Neuron (in vitro differentiated cells): ENCODE data around the gene FKBP10.
"Not testable (repeated sequence)": the region's sequence is repeated elsewhere in the genome, so short reads cannot be mapped to it uniquely, and the experiment has no call there.

ENCODE experiments used
- H2AFZ ChIP-seq: one replicate; pipeline ENCODE4 v1.6.1; 2013; ENCODE audit warnings: low read depth, mild to moderate bottlenecking, inconsistent platforms, low read length, moderate library complexity
- H3K27me3 ChIP-seq: one replicate; pipeline ENCODE4 v1.6.1; 2013; ENCODE audit warnings: low read length; ENCODE audit not compliant: insufficient read depth
- H3K36me3 ChIP-seq: one replicate; pipeline ENCODE4 v1.6.1; 2013; ENCODE audit warnings: low read length; ENCODE audit not compliant: insufficient read depth
- H3K4me1 ChIP-seq: one replicate; pipeline ENCODE4 v1.6.1; 2013; ENCODE audit warnings: low read length; ENCODE audit not compliant: insufficient read depth
- H3K4me3 ChIP-seq: 2 replicates; pipeline ENCODE4 v1.5.1; 2013; ENCODE audit warnings: mild to moderate bottlenecking, low read length, moderate library complexity
- H3K9me3 ChIP-seq: one replicate; pipeline ENCODE4 v1.6.1; 2013; ENCODE audit warnings: low read length

Gene FKBP10

DNA sequence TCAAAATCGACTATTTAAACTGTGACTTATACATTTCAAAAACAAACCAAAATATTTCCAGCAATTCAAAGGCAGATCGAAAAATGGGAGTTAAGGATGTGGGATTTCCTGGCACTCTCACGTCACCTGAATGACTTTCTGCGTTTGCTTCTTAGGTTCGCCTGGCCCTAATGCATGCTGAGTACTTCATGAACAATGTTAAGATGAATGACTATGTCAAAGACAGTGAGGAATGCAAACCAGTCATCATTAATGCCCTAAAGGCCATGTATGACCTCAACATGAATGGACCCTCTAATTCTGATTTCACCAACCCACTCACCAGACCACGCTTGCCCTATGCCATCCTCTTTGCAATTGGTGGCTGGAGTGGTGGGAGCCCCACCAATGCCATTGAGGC lies 32.2 kb downstream of the FKBP10 start:
- Histone ChIP-seq H3K4me3 (no peak overlapping the region), H2AFZ (no peak overlapping the region), H3K27me3 (no peaks in the 10 kb centered on the region)

DNA sequence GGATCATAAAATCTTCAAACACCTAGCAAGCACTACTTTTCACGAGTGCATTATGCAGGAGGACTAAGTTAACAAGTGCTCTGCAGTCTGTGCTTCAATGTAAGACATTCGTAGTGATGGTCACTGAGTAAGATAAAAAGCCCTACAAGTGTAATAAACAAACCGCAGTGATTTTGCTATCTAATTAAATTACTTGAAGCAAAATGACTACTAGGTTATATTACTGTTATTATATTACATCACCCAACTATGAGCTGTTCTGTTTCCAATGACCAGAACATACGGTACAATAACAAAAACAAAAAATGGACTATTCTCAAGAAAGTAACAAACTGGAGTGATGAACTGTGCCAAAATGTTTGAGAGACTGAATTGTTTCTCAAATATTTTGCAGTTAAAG lies 36.0 kb downstream of the FKBP10 start:
- Histone ChIP-seq H3K36me3 (peaks cover 27% of the 10 kb centered on the region), H3K4me3 (no peak overlapping the region), H3K4me1 (no peaks in the 10 kb centered on the region), H3K9me3 (no peaks in the 10 kb centered on the region), H2AFZ (no peak overlapping the region), H3K27me3 (no peaks in the 10 kb centered on the region)

More for the DNA sequence above, 32.2 kb downstream of the FKBP10 start:
- H3K36me3 ChIP-seq = peaks cover 2% of the 10 kb centered on the region
- H3K9me3 ChIP-seq = no peaks in the 10 kb centered on the region
- H3K4me1 ChIP-seq = no peaks in the 10 kb centered on the region

DNA sequence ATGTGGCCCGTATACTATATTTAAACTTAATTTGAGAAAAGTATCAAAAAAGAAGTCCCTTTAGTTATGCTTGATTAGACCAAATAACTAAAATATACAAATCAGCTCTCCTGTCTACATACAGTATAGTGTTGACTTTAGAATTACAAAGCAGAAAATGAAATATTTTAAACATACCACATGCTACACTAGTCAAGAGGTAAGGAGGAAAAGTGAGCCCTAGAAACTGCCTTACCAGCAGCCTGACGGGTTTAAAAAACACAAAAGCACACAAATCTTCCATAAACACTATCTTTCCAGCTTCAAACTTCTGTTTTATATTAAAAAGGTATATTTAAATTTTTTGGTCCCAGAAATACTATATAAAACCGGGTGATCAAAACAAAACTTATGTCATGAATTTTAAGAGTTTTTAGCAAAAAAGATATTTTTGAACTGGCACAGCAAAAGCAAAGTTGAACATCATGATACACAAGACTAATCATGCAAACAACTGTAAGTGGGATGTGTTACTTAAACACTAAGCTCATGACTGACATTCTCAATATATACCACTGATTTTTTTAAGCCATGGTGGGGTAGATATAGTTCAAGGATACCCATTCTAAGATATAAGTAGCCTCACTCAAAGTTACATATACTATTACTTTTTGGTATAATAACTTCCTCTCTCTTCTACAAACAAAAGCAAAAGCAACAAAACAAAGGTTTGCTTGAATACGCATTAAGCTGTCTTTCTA lies 36.6 kb downstream of the FKBP10 start:
- Histone ChIP-seq H3K4me3 (no peak overlapping the region), H3K36me3 (peaks cover 33% of the 10 kb centered on the region), H3K9me3 (no peaks in the 10 kb centered on the region), H3K4me1 (no peaks in the 10 kb centered on the region), H3K27me3 (no peaks in the 10 kb centered on the region), H2AFZ (no peak overlapping the region)

DNA sequence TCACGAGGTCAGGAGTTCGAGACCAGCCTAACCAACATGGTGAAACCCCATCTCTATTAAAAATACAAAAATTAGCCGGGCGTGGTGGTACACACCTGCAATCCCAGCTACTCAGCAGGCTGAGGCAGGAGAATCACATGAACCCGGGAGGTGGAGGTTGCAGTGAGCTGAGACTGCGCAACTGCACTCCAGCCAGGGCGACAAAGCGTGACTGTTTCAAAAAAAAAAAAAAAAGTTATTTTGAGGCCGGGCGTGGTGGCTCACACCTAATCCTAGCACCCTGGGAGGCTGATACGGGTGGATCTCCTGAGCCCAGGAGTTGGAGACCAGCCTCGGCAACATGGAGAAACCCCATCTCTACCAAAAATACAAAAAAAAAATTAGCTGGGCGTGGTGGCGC lies 38.6 kb downstream of the FKBP10 start:
- H3K36me3 ChIP-seq = peaks cover 38% of the 10 kb centered on the region
- H3K4me1 ChIP-seq, H3K27me3 ChIP-seq, H3K9me3 ChIP-seq, H3K4me3 ChIP-seq, H2AFZ ChIP-seq: not testable (repeated sequence)

DNA sequence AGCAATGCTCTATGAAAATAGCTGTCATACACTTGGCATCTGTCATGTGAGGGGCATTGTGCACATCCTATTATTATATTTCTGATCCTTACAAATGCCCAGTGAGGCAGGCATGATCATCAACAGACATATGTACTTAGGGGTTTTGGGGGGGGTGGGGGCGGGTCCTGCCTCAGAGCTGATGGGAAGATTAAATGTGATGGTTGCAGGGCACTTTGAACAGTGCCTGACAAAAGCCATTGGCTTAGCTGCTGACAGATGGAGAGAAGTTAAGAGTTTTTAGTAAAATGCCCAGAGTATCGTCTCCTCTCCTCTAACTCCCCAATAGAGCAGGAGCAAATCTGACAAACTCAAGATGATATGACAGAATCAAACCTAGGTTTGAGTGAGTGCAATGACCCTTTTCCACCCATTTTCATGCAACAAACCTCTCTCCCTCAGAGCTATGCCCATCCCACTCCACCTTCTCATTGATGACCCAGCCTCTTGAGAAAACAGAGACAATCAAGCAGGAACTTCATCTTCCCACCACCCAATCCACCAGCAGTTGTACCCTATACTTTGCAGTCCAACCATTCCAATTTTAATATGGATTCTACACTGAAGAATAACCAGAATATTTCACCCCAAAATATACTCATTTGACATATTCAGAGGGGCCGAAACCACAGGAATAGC lies 47.6 kb downstream of the FKBP10 start:
- no peaks in the 10 kb centered on the region for H3K9me3 ChIP-seq

DNA sequence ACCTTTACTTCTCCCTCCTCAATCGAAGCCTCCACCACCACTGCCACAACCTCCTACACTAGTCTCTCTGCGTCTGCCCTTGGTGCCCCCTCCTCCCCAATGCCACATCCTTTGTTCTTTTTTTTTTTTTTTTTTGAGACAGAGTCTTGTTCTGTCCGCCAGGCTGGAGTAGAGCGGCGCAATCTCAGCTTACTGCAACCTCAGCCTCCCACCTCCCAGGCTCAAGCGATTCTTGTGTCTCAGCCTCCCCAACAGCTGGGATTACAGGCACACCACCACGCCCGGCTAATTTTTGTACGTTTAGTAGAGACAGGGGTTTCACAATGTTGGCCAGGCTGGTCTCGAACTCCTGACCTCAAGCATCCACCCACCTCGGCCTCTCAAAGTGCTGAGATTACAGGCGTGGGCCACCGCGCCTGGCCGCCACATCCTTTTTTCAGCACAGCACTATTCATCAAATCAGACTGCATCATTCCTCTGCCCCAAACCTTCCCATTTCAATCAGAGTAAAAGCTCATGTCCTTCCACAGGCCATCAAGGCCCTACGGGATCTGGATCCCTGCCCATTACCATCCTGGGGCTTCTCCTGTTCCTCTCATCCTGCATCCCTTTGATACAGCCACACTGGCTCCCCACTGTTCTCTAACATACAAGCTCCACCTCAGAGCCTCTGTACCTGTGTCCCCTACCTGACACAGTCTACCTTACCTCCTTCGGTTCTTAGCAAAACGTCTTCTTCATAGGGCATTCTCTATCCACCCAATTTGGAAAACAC lies 50.5 kb downstream of the FKBP10 start:
- Histone ChIP-seq H3K9me3 (no peaks in the 10 kb centered on the region), H2AFZ (no peak overlapping the region), H3K36me3 (peaks cover 11% of the 10 kb centered on the region), H3K27me3 (no peaks in the 10 kb centered on the region), H3K4me1 (peaks cover 26% of the 10 kb centered on the region), H3K4me3 (peak overlapping the region; percentile 82)

More for the DNA sequence above, 47.6 kb downstream of the FKBP10 start:
- Histone ChIP-seq H2AFZ (no peak overlapping the region), H3K36me3 (no peaks in the 10 kb centered on the region), H3K4me1 (peaks cover 23% of the 10 kb centered on the region), H3K4me3 (no peak overlapping the region), H3K27me3 (no peaks in the 10 kb centered on the region)

DNA sequence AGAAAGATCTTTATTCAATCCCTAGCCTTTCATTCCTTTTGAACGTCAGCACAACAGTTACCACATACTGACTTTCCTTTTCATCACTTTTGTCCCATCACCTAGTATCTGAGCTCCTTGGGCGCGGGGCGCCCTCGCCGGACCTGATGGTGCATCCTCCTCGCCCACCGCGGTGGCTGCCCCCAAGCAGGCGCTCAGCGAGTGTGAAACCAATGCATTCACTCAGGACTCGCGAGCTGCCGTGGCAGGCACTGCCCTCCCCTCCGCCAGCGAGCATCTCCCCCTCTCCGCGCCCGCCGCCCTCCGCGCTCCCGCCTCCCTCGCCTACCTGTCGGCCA lies 51.7 kb downstream of the FKBP10 start:
- peak overlapping the region; percentile 73 for H2AFZ ChIP-seq
- no peaks in the 10 kb centered on the region for H3K27me3 ChIP-seq
- peaks cover 26% of the 10 kb centered on the region for H3K4me1 ChIP-seq
- no peaks in the 10 kb centered on the region for H3K9me3 ChIP-seq
- H3K36me3 ChIP-seq = peaks cover 21% of the 10 kb centered on the region
- peak overlapping the region; percentile 82 for H3K4me3 ChIP-seq

DNA sequence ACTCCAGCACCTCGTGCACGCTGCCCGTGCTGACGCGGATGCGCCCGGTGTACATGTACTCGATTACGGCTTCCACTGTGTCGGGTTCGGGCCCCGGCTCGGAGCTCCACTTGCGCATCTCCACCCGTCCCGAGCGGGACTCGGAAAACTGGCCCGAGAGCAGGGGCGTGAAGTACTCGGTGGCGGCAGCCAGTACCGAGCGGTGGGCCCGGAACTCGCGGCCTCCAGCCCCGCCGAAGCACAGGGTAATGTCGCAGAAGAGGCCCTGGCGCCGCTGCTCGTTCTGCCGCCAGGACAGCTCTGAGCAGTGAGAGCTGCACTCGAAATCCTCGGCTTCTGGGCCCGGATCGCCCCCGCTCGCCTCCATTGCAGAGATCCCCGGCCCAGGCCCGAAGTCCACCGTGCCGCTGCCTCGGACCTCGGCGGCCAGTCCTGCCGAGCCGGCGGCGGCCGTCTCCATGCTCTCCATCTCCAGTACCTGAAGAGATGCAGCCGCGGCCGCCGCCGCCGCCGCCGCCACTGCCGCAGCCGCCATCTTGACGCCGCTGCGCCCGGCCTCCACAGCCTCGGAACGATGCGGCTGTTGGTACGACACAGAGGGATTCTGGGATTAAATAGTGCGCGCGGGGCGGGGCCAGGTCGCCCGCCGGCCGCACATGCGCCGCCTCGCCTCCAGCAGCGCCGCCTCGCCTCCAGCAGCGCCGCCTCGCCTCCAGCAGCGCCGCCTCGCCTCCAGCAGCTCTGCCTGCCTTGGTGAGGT lies 52.2 kb downstream of the FKBP10 start, which contains the start of gene KLHL11:
KLHL11 (minus strand) TSS at position 588 of the 760 bp plus-strand sequence; CDS start at position 535, 53 bp downstream.
- Histone ChIP-seq H3K4me3 (peak within 1 kb of the TSS; percentile 82), H3K36me3 (peaks cover 27% of the 10 kb centered on the region), H3K4me1 (peaks cover 26% of the 10 kb centered on the region), H3K27me3 (no peaks in the 10 kb centered on the region), H2AFZ (peak within 1 kb of the TSS; percentile 73), H3K9me3 (no peaks in the 10 kb centered on the region)

DNA sequence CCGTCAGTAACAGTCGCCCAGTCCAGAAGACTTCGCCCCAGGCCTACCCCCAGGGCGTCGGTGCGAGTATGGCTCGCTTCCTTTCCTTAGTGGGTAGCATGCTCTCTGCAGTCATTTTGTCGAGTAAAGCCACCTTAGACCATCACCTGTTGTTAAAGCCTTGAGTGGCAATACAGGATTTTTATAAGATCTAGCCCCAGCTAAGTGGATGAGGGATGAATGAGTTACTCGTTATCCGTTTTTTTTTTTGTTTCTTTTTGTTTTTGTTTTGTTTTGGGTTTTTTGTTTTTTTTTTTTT lies 52.7 kb downstream of the FKBP10 start:
- Histone ChIP-seq H3K27me3 (no peaks in the 10 kb centered on the region), H3K4me3 (peak overlapping the region; percentile 82), H2AFZ (peak overlapping the region; percentile 73), H3K9me3 (no peaks in the 10 kb centered on the region), H3K4me1 (peaks cover 23% of the 10 kb centered on the region), H3K36me3 (peaks cover 32% of the 10 kb centered on the region)

DNA sequence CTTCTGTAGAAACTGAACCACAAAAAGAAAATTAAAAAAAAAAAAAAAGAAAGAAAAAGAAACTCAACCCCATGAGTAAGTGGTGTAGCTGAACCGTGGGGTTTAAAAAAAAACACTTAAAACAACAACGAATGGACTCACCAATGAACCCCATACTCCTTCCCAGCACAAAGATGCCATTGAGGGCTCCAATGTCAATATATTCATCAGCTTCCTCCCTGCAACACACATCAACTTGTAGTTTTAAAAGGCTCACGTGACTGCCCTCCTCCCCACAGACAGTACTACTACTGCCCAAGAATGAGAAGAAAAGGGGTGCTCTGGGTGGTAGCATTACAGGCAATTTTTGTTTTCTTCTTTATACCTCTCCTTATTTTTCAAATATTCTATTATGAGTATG lies 55.8 kb downstream of the FKBP10 start:
- no peak overlapping the region for H2AFZ ChIP-seq
- no peaks in the 10 kb centered on the region for H3K9me3 ChIP-seq
- peaks cover 9% of the 10 kb centered on the region for H3K4me1 ChIP-seq
- H3K27me3 ChIP-seq = no peaks in the 10 kb centered on the region
- no peak overlapping the region for H3K4me3 ChIP-seq
- H3K36me3 ChIP-seq = peaks cover 56% of the 10 kb centered on the region

DNA sequence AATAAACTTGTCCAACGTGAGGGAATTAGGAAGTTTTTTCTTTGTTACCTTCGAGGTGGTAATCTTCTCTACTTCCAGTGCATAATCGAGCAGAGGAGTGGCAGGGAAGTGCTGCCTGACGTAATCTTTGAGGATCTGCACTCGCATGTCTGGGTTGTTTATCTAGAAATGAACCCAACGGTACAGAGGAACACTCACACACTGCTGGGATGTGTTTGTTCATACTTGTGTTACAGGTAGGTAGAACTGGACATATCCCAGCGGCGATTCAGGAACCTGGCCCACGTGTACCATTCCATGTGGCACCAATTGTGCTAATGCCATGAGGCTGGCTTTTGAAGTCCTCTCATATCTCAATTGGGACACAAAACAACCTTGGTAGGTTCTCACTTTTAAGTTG lies 56.6 kb downstream of the FKBP10 start:
- Histone ChIP-seq H2AFZ (no peak overlapping the region), H3K9me3 (no peaks in the 10 kb centered on the region), H3K27me3 (no peaks in the 10 kb centered on the region), H3K4me1 (peaks cover 2% of the 10 kb centered on the region), H3K36me3 (peaks cover 64% of the 10 kb centered on the region), H3K4me3 (no peak overlapping the region)

DNA sequence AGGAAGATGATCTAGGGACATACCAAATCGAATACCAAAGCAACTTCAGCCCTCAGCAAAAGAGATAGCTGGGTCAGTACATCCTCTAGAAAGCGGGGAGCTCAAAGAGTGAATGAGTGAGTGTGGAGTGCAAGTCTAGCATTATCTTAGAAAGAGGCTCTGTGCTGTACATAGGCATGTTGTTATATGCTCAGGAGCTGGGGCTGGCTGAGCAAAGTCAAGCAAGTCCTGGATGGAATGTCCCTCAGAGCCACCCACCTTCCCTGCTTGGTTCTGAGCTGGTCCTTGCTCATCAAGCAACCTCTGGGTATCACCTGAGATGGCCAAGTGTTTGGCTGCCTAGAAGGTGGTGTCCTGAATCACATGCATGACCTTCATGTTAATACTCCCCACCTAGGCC lies 57.3 kb downstream of the FKBP10 start:
- Histone ChIP-seq H3K36me3 (peaks cover 70% of the 10 kb centered on the region), H3K27me3 (no peaks in the 10 kb centered on the region), H3K9me3 (no peaks in the 10 kb centered on the region), H2AFZ (no peak overlapping the region), H3K4me3 (no peak overlapping the region), H3K4me1 (peaks cover 2% of the 10 kb centered on the region)

DNA sequence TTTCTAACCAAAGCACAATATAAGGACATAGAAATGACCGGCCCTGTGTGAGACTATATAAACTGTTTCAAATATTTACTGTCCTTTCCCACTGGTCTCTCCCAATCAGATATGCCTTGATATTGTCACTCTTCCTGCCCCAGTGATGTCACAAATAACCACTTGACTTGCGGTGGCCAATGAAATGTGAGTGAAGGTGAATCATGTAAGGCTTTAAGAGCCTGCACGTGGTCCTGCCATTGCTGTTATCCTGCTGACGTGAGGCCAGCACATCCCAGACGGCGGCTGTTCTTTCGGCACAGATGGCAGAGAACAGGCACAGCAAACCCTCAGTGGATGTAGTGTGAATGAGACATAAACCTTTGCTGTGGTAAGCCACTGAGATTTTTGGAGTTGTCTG lies 57.8 kb downstream of the FKBP10 start:
- H3K4me3 ChIP-seq = no peak overlapping the region
- peaks cover under 1% of the 10 kb centered on the region for H3K4me1 ChIP-seq
- H2AFZ ChIP-seq = no peak overlapping the region
- H3K9me3 ChIP-seq = no peaks in the 10 kb centered on the region
- H3K27me3 ChIP-seq = no peaks in the 10 kb centered on the region
- H3K36me3 ChIP-seq = peaks cover 71% of the 10 kb centered on the region
